Endothelial cell of umbilical vein (primary cell): ENCODE data around the gene IFNA14. TPM values are rescaled to one million over a fixed set of nuclear protein-coding genes. Genes with fewer than 3 reads are reported as not detected.

ENCODE experiments used
- BruUV-seq: library from RNA; stranded (reverse); fragments of 400-500 nt; replicated peaks from 2 replicates; lab custom pipeline; 2021; lab: Mats Ljungman, UMichigan
- CTCF ChIA-PET: fragments of 300-600, 350-600 bp; sonication (Branson Sonifier 250); formaldehyde crosslinking; loops from one replicate; lab custom pipeline; 2021; ENCODE audit warnings: antibody characterized with exemption, inconsistent platforms; lab: Charles Lee
- POLR2A ChIA-PET: fragments of 300-600, 350-600 bp; sonication (Branson Sonifier 250); formaldehyde crosslinking; loops from one replicate; lab custom pipeline; 2021; ENCODE audit warnings: antibody characterized with exemption, inconsistent platforms; lab: Charles Lee
- DNase-seq: peaks from one replicate; pipeline ENCODE4 v3.0.0-alpha.2; 2011; ENCODE audit warnings: low read depth, low spot score
- FAIRE-seq: peaks from 2 replicates; lab custom pipeline; 2011; peaks lifted over from hg19 to GRCh38; lab: Jason Lieb, UNC
- H2AFZ ChIP-seq: 2 replicates; pipeline ENCODE4 v1.6.0; 2012; ENCODE audit warnings: low read depth, low read length, control low read depth, inconsistent platforms
- H3K27ac ChIP-seq: 2 replicates; pipeline ENCODE4 v1.5.1; 2011; ENCODE audit warnings: low read depth, mild to moderate bottlenecking, control low read depth, low read length, moderate library complexity; ENCODE audit not compliant: insufficient read depth
- H3K27me3 ChIP-seq, 2 experiments: 2 replicates each; pipeline versions ENCODE4 v1.6.0 to v1.6.1; 2011; ENCODE audit warnings: low read length in 2 of 2, mixed read lengths in 1 of 2; ENCODE audit not compliant: control insufficient read depth in 2 of 2, insufficient read depth in 2 of 2
- H3K36me3 ChIP-seq, 2 experiments: 2 replicates in 1 of 2; 3 replicates in 1 of 2; pipeline ENCODE4 v1.5.1; 2011; ENCODE audit warnings: low read length in 2 of 2, mild to moderate bottlenecking in 1 of 2, moderate library complexity in 1 of 2; ENCODE audit not compliant: control insufficient read depth in 2 of 2, insufficient read depth in 2 of 2; ENCODE audit errors: extremely low read depth in 1 of 2
- H3K4me1 ChIP-seq: 3 replicates; pipeline ENCODE4 v1.5.1; 2011; ENCODE audit warnings: mild to moderate bottlenecking, low read length; ENCODE audit not compliant: control insufficient read depth, insufficient read depth; ENCODE audit errors: extremely low read depth
- H3K4me2 ChIP-seq: 2 replicates; pipeline ENCODE4 v1.6.1; 2011; ENCODE audit warnings: low read length, control low read depth, mixed read lengths; ENCODE audit not compliant: insufficient read depth
- H3K4me3 ChIP-seq, 3 experiments: fragments of 200-600 bp in 1 of 3; sonication (generic), shearing (Covaris generic) in 1 of 3; replicated peaks in 1 of 3; 2 replicates each; pipeline ENCODE4 v1.5.1; 2011 to 2016; ENCODE audit warnings: control low read depth in 3 of 3, low read length in 3 of 3, mild to moderate bottlenecking in 2 of 3, inconsistent platforms in 1 of 3, low read depth in 1 of 3, moderate library complexity in 1 of 3; ENCODE audit not compliant: insufficient read depth in 1 of 3
- H3K79me2 ChIP-seq: 2 replicates; pipeline ENCODE4 v1.6.0; 2012; ENCODE audit warnings: low read length, inconsistent platforms; ENCODE audit not compliant: control insufficient read depth, insufficient read depth
- H3K9ac ChIP-seq: replicated peaks from 2 replicates; pipeline ENCODE3; 2011; ENCODE audit warnings: low read length, control low read depth; ENCODE audit not compliant: insufficient read depth; ENCODE audit errors: extremely low read depth
- H3K9me1 ChIP-seq: replicated peaks from 3 replicates; pipeline ENCODE4 v1.6.0; 2011; ENCODE audit warnings: mild to moderate bottlenecking, low read length; ENCODE audit not compliant: control insufficient read depth, insufficient read depth; ENCODE audit errors: extremely low read depth
- H3K9me3 ChIP-seq: replicated peaks from 2 replicates; pipeline ENCODE4 v1.5.1; 2012; ENCODE audit warnings: low read length, inconsistent platforms; ENCODE audit not compliant: control insufficient read depth, insufficient read depth
- H4K20me1 ChIP-seq: replicated peaks from 2 replicates; pipeline ENCODE3; 2011; ENCODE audit warnings: mild to moderate bottlenecking, low read length; ENCODE audit not compliant: control insufficient read depth, insufficient read depth; ENCODE audit errors: extremely low read depth
- CTCF ChIP-seq, 2 donors: IDR thresholded peaks; 1 replicate in 1 of 2; 2 replicates in 1 of 2; pipeline ENCODE4 v1.5.1; 2011; ENCODE audit warnings: low read length in 2 of 2, mild to moderate bottlenecking in 2 of 2, moderate library complexity in 2 of 2, control low read depth in 1 of 2, inconsistent platforms in 1 of 2, low read depth in 1 of 2; ENCODE audit not compliant: insufficient read depth in 1 of 2; ENCODE audit errors: extremely low read depth in 1 of 2
- EZH2 ChIP-seq: IDR thresholded peaks from 2 replicates; pipeline ENCODE4 v1.6.1; 2012; ENCODE audit warnings: borderline replicate concordance, low read depth, mild to moderate bottlenecking, moderate library complexity, low read length, inconsistent platforms; ENCODE audit not compliant: severe bottlenecking
- FOS ChIP-seq: IDR thresholded peaks from 2 replicates; pipeline ENCODE4 v1.6.1; 2011; ENCODE audit warnings: mild to moderate bottlenecking, low read length, moderate library complexity, borderline replicate concordance; ENCODE audit not compliant: insufficient read depth
- dilution Hi-C: fragments of 300-500 bp; cut with MboI; formaldehyde crosslinking; loops from one replicate; pipeline ENCODE4 v1.15.0; 2019; ENCODE audit warnings: low sequenced_read_pairs; ENCODE audit not compliant: extremely low pct_ligation_motif_present
- intact Hi-C: fragments of 100-400 bp; cut with micrococcal nuclease; formaldehyde crosslinking; loops from one replicate; pipeline ENCODE4 v1.10.0; 2022
- polyA plus RNA-seq, 4 experiments: library from polyadenylated mRNA; depleted of rRNA in 3 of 4; stranded (reverse) in 3 of 4; unstranded in 1 of 4; fragments of >200 nt; gene quantifications; 2 replicates each; pipeline versions ENCODE4 v1.2.1 to v1.2.3, GENCODE V29; 2011 to 2012; ENCODE audit warnings: missing spikeins in 1 of 4
- total RNA-seq: library from RNA; stranded (reverse); gene quantifications from 2 replicates; pipeline ENCODE4 v1.2.3, GENCODE V29; 2021

Gene IFNA14
- total and polyA plus RNA-seq, 2 donors (not counting 3 experiments of a cell fraction or from before 2014, with no cell fraction given) = not detected

GRCh38 chr9:21252721-21253547 is 13.1 kb upstream of the IFNA14 start:
- TF ChIP-seq CTCF (IDR thresholded peaks at IDR 0.05; ENCODE audit: extremely low read depth in 1 of 2, insufficient read depth in 1 of 2, low read depth in 1 of 2, low read length in 2 of 2) (peak; percentile 29 to 48), FOS (no peak), EZH2 (peak; percentile 16)
- CTCF ChIA-PET = interaction anchor here (0.7 to 4.7 kb wide), 25 partner anchors 10 to 538 kb away, joined by 3 to 63 read pairs (median 4); partner anchors contain the start of genes IFNA14 and KLHL9
- intact Hi-C loops = loop anchor here (1.0 to 5.0 kb wide), 3 partner anchors 66 to 214 kb away; no protein-coding TSS in a partner anchor

More at GRCh38 chr9:21252721-21253547, 13.1 kb upstream of the IFNA14 start:
- DNase-seq = peak; percentile 79
- Histone ChIP-seq H3K4me1 (peaks cover 3% of the 10 kb centered on the region), H3K27ac (no peak overlapping the region), H3K9me1 (no peaks in the 10 kb centered on the region), H4K20me1 (no peaks in the 10 kb centered on the region), H3K9ac (no peak overlapping the region), H2AFZ (no peak overlapping the region), H3K36me3 (no peaks in the 10 kb centered on the region), H3K9me3 (no peaks in the 10 kb centered on the region), H3K4me2 (peak overlapping the region; percentile 62), H3K4me3 (no peak overlapping the region), H3K27me3 (peaks cover 34 to 51% of the 10 kb centered on the region in 2 experiments), H3K79me2 (no peaks in the 10 kb centered on the region)
- dilution Hi-C loops = no loop called here
- POLR2A ChIA-PET = interaction anchor here (0.7 kb wide), 1 partner anchor 549 kb away, joined by 3 read pairs; no protein-coding TSS in a partner anchor
- FAIRE-seq = peak; percentile 63
- BruUV-seq = no TSS peak
